SKM-1 (cell line): ENCODE data around the gene OGFOD1.
"Not testable (repeated sequence)": the region's sequence is repeated elsewhere in the genome, so short reads cannot be mapped to it uniquely, and the experiment has no call there.

Source experiments
- DNase-seq: peaks from one replicate; lab custom pipeline; 2025; ENCODE audit not compliant: unreplicated experiment; lab: John Stamatoyannopoulos, UW

Gene OGFOD1

GRCh38 chr16:56479469-56479868, 28.1 kb downstream of the OGFOD1 start:
- no peak for DNase-seq

GRCh38 chr16:56480776-56481467, 29.6 kb downstream of the OGFOD1 start:
- no peak for DNase-seq

GRCh38 chr16:56481468-56482122, 30.2 kb downstream of the OGFOD1 start:
- no peak for DNase-seq

GRCh38 chr16:56482683-56483236, 31.4 kb downstream of the OGFOD1 start:
- no peak for DNase-seq

- no peak for DNase-seq
Observed at GRCh38 chr16:56483394-56483793, 32.0 kb downstream of the OGFOD1 start.

- no peak for DNase-seq
Observed at GRCh38 chr16:56488035-56488434, 36.7 kb downstream of the OGFOD1 start.

- not testable (repeated sequence) for DNase-seq
Observed at GRCh38 chr16:56488868-56489267, 37.5 kb downstream of the OGFOD1 start.

- no peak for DNase-seq
Observed at GRCh38 chr16:56491657-56492261, 40.4 kb downstream of the OGFOD1 start.

- no peak for DNase-seq
Observed at GRCh38 chr16:56493126-56493525, 41.8 kb downstream of the OGFOD1 start.

GRCh38 chr16:56493815-56494214, 42.5 kb downstream of the OGFOD1 start:
- DNase-seq, result no peak

GRCh38 chr16:56505181-56505580, 53.8 kb downstream of the OGFOD1 start:
- no peak for DNase-seq

- no peak for DNase-seq
Observed at GRCh38 chr16:56506941-56507340, 55.6 kb downstream of the OGFOD1 start.

GRCh38 chr16:56510544-56510943, 59.2 kb downstream of the OGFOD1 start:
- no peak for DNase-seq

GRCh38 chr16:56512025-56512424, 60.7 kb downstream of the OGFOD1 start:
- DNase-seq, result no peak

- DNase-seq, result no peak
Observed at GRCh38 chr16:56513091-56513490, 61.7 kb downstream of the OGFOD1 start.

- peak; percentile 9 for DNase-seq
Observed at GRCh38 chr16:56513972-56514371, 62.6 kb downstream of the OGFOD1 start.

- no peak for DNase-seq
Observed at GRCh38 chr16:56514845-56515244, 63.5 kb downstream of the OGFOD1 start.

GRCh38 chr16:56515665-56516064, 64.3 kb downstream of the OGFOD1 start:
- no peak for DNase-seq

- no peak for DNase-seq
Observed at GRCh38 chr16:56517206-56517605, 65.9 kb downstream of the OGFOD1 start.

GRCh38 chr16:56518425-56518824, 67.1 kb downstream of the OGFOD1 start:
- no peak for DNase-seq

- DNase-seq, result peak; percentile 77
Observed at GRCh38 chr16:56519459-56520250, 68.3 kb downstream of the OGFOD1 start, which contains the start of gene BBS2. Gene BBS2 (minus strand): TSS chr16:56520024. CDS start chr16:56519862, 162 bp downstream.
